ENCODE measurements around the gene ERBB4.

GRCh38 chr2:212022966-212023365 lies 515.6 kb downstream of the ERBB4 start:
- TF ChIP-seq CTCF (IDR thresholded peaks at IDR 0.05) (no peak), SMC3 (IDR thresholded peaks at IDR 0.05; ENCODE audit: low read depth, low read length) (no peak), REST (IDR thresholded peaks at IDR 0.05; ENCODE audit: low read depth, low read length) (no peak), ELF1 (IDR thresholded peaks at IDR 0.05) (no peak), POLR2AphosphoS5 (IDR thresholded peaks at IDR 0.05; ENCODE audit: low read depth, low read length) (no peak), GATA2 (CRISPR knock-in tag; IDR thresholded peaks at IDR 0.05) (no peak), FOXJ3 (CRISPR knock-in tag; IDR thresholded peaks at IDR 0.05) (no peak)

All from SK-N-SH (cell line).